HG03045 (cell line): ENCODE measurements around the gene DUSP22.

ENCODE experiments used
- ATAC-seq: cut with Tn5 transposase; IDR thresholded peaks from one replicate; pipeline ENCODE4 v1.9.1; 2021; ENCODE audit warnings: mild to moderate bottlenecking, moderate library complexity; ENCODE audit not compliant: unreplicated experiment

DUSP22 gene

DNA sequence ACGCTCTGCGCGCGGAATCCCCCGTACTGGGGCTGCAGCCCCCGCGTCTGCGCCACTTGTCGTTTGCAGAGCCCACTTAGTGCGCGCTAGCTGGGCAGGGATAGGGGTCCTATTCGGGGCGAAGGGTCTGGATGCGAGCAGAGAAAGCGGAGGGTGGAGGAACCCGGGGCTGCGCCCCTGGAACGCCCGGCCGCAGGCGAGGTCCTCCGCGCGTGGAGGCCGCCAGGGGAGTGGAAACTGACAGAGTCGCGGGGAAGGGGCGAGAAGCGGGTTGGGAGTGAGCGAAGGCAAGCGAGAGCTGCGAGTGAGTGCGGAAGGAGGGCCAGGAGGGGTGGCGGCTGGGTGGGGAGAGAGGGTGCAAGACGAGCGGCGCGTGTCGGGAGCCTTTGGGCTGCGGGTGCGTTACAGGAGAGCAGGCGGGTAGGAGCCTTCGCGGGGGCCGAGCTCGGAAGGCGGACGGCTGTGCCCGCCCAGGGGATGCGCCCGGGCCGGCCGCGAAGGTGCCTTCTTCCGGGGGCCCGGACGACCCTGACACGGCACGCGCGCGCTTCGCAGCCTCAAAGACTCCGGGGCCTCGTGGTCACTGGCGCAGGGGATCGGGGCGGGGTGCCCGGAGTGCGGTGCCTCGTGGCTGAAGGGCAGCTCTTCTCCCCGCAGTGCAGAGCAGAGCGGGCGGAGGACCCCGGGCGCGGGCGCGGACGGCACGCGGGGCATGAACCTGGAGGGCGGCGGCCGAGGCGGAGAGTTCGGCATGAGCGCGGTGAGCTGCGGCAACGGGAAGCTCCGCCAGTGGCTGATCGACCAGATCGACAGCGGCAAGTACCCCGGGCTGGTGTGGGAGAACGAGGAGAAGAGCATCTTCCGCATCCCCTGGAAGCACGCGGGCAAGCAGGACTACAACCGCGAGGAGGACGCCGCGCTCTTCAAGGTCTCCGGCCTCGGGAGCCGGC lies 100.4 kb downstream of the DUSP22 start:
- ATAC-seq: no peak

GRCh38 chr6:393391-394221 lies 101.3 kb downstream of the DUSP22 start:
- no peak for ATAC-seq

DNA sequence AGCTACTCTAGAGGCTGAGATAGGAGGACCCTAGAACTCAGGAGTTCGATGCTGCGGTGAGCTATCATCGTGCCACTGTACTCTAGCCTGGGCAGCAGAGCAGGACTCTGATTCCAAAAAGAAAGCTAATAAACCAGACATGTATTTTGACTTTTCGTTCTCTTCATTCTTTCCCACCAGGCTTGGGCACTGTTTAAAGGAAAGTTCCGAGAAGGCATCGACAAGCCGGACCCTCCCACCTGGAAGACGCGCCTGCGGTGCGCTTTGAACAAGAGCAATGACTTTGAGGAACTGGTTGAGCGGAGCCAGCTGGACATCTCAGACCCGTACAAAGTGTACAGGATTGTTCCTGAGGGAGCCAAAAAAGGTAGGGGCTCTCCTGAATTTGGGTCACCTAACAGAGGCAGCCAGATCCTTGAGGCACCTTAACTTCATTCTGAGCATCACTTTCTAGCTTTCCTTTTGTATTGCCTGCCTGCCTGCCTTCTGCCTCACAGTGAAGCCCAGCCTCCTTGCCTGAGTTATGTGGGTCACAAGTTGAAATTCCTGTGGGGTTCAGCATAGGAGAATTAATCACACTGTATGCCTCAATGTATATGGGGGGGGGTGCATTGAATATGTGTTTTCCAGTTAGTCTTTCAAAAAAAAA lies 102.5 kb downstream of the DUSP22 start:
- no peak for ATAC-seq

GRCh38 chr6:395432-396125 lies 103.3 kb downstream of the DUSP22 start:
- no peak for ATAC-seq

DNA sequence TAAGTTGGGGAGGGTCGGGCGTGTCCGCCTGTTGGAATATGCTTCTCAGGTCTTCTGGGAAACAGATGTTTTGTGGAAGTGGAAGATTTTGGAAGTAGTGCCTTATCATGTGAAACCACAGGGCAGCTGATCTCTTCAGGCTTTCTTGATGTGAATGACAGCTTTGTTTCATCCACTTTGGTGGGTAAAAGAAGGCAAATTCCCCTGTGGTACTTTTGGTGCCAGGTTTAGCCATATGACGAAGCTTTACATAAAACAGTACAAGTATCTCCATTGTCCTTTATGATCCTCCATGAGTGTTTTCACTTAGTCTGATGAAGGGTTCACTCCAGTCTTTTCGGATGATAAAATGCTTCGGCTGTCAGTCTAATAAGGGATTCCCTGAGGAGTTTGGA lies 103.8 kb downstream of the DUSP22 start:
- no peak for ATAC-seq

DNA sequence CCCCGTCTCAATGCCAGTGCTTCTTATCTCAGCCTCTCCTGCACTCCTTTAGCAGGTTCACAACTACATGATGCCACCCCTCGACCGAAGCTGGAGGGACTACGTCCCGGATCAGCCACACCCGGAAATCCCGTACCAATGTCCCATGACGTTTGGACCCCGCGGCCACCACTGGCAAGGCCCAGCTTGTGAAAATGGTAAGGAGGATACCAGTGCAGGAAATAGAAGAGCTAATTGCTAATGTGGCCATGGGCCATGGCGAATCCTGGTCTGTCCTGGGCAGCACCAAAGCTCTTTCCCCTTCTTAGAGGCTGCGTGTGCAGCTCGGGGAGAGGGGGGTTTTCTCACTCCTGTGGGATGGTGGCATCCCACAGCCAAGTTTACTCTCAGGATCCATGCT lies 104.8 kb downstream of the DUSP22 start:
- ATAC-seq: no peak

- ATAC-seq: no peak
These were observed 105.3 kb downstream of the DUSP22 start for GRCh38 chr6:397604-398003.

GRCh38 chr6:398065-398464 lies 105.8 kb downstream of the DUSP22 start:
- ATAC-seq: no peak

- no peak for ATAC-seq
These were observed 106.3 kb downstream of the DUSP22 start for GRCh38 chr6:398558-399078.

DNA sequence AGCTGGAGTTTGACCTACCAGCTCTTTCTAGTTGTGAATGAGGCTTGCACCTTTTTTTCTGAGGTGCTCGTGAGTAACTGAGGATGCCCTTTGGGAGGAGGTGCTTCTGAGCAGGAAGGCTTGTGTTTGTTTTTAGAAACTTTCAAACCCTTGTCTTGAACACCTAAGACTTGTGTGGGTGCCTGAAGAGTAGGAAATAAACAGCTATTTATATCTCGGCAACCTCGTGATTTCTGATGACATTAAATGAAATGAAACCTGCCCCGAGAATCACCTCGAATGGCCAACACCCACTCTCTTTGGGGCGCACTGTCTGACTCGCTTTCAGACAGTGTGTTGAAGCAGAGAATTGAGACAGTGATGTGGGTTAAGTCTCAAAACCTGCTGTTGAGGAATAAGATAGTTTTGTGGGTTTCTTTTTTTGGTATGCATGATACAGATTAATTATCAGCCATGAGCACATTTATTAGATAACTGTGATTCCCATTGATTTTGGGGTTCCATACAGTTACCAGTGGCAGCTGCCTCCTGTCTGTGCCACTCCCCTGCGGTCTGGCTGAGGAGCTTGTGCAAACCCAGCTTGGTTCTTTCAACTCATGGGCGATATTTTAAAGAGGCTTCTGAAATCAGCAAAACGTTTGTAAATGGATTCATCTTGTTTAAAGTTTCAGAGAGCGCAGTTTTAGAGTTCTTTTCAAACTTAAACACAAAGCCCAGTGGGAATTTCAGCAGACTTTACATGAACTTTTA lies 107.7 kb downstream of the DUSP22 start:
- ATAC-seq: no peak

GRCh38 chr6:400815-401214 lies 108.5 kb downstream of the DUSP22 start:
- no peak for ATAC-seq
